HEK293 (cell line): ENCODE results near the gene SP4.

ENCODE experiments used
- CTCF ChIP-seq: fragments of 450-650 bp; formaldehyde crosslinking; IDR thresholded peaks from 2 replicates; pipeline ENCODE4 v1.5.1; 2016; ENCODE audit warnings: missing biosample characterization, missing genetic modification characterization
- ZNF133 ChIP-seq: fragments of 450-650 bp; formaldehyde crosslinking; IDR thresholded peaks from 2 replicates; pipeline ENCODE4 v1.5.1; 2016; ENCODE audit warnings: missing biosample characterization, missing genetic modification characterization
- ZNF18 ChIP-seq: fragments of 450-650 bp; formaldehyde crosslinking; IDR thresholded peaks from 2 replicates; pipeline ENCODE4 v1.5.1; 2016; ENCODE audit warnings: missing biosample characterization, missing genetic modification characterization
- ZNF776 ChIP-seq: fragments of 450-650 bp; formaldehyde crosslinking; IDR thresholded peaks from 2 replicates; pipeline ENCODE4 v1.5.0; 2017; ENCODE audit warnings: missing biosample characterization, missing genetic modification characterization, borderline replicate concordance

GRCh38 chr7:21454182-21454581, 26.3 kb downstream of the SP4 start:
- no peak for TF ChIP-seq ZNF776 (tag by site-specific recombination)
- TF ChIP-seq CTCF, result no peak
- TF ChIP-seq ZNF18 (tag by site-specific recombination), result no peak
- no peak for TF ChIP-seq ZNF133 (tag by site-specific recombination)
